Activated CD8-positive, alpha-beta T cell treated with anti-CD3 and anti-CD28 coated beads, Interleukin-2, amount 10 ng/mL, durations not matched to agents 7 days and 5 days (primary cell): Measurements from ENCODE around the gene CDKN1A. TPM values are rescaled to one million over a fixed set of nuclear protein-coding genes. Genes with fewer than 3 reads are reported as not detected.

Experiments
- ATAC-seq: fragments of 150-1000 bp; cut with Tn5 transposase; one replicate; pipeline ENCODE4 v1.10.0; 2021; ENCODE audit warnings: moderate library complexity
- CTCF ChIA-PET: fragments of 350-600 bp; sonication (Branson Sonifier 250); formaldehyde crosslinking; loops from one replicate; lab custom pipeline; 2021; ENCODE audit warnings: antibody characterized with exemption; lab: Charles Lee
- POLR2A ChIA-PET: fragments of 350-600 bp; sonication (Branson Sonifier 250); formaldehyde crosslinking; loops from one replicate; lab custom pipeline; 2021; ENCODE audit warnings: antibody characterized with exemption; lab: Charles Lee
- DNase-seq: peaks from one replicate; pipeline ENCODE4 v3.0.0-alpha.2; 2020
- H3K27ac Mint-ChIP-seq: one replicate; pipeline ENCODE4 v1.8.0; 2021; ENCODE audit warnings: mild to moderate bottlenecking, mixed read lengths
- H3K27me3 Mint-ChIP-seq: one replicate; pipeline ENCODE4 v1.8.0; 2021; ENCODE audit warnings: low read depth, mixed read lengths
- H3K36me3 Mint-ChIP-seq: one replicate; pipeline ENCODE4 v1.8.0; 2021; ENCODE audit warnings: low read depth, mixed read lengths
- H3K4me1 Mint-ChIP-seq: one replicate; pipeline ENCODE4 v1.8.0; 2021; ENCODE audit warnings: low read depth, mixed read lengths
- H3K4me3 Mint-ChIP-seq: one replicate; pipeline ENCODE4 v1.8.0; 2021; ENCODE audit warnings: mild to moderate bottlenecking, mixed read lengths
- H3K9me3 Mint-ChIP-seq: one replicate; pipeline ENCODE4 v1.8.0; 2022; ENCODE audit warnings: mixed read lengths; ENCODE audit not compliant: insufficient read depth
- total RNA-seq, 2 experiments: library from RNA; stranded (reverse); gene quantifications; one replicate each; pipeline ENCODE4 v1.2.3, GENCODE V29; 2021

The CDKN1A gene
- total RNA-seq, 2 experiments from 2014 or later: 43.4 to 44.2 TPM

DNA sequence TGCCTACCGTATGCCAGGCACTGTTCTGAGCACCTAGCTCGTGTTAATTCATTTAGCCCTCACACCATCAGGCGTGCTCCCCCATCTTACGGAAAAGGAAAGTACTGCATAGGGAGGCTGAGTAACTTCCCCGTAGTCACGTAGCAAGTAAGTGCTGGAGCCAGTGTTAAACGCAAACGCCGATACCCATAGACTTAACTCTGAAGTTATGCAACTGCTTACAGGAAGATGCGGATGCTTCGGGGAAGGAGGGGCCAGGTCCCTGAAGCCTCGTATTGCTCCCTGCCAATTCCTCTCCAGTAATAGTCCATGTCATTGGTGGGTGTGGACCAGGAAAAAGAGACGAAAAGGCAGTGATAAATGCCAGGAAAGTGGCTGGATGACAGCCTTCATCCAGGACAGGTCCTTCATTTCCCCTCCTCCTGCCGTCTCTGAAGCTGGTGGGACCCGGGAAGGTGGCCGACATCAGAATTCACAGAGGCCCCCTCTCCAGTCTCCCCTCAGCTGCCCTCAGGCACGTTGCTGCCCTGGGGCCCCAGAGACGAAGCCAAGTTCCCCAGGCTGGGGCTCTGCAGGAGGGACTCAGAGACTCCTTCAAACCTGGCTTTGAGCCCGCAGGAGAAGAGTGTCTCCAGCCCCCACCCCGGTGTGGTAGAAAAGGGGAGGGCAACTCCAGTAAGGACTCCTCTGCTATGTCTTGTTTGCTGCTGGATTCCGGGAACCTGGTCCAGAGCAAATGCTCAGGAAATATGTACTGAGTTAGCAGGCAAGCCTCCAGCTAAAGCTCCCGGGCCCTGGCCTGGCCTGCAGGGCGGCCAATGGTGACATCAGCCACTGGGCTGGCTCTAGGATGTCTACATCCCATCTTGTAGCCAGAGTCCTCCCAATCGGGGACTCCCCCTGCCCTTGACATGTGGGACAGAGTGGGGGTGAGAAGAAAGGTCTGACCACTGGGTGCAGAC is 56.9 kb downstream of the CDKN1A start:
- ChIA-PET POLR2A (interaction anchor here (1.0 kb wide), 1 partner anchor 20 kb away, joined by 3 read pairs; no protein-coding TSS in a partner anchor), CTCF (interaction anchor here (1.0 to 1.9 kb wide), 5 partner anchors 11 to 111 kb away, joined by 3 to 7 read pairs (median 4); no protein-coding TSS in a partner anchor)
- H3K4me3 Mint-ChIP-seq: no peak overlapping the region
- no peaks in the 10 kb centered on the region for H3K36me3 Mint-ChIP-seq
- peaks cover 15% of the 10 kb centered on the region for H3K4me1 Mint-ChIP-seq
- H3K27ac Mint-ChIP-seq: peak overlapping the region; percentile 51
- H3K27me3 Mint-ChIP-seq: peaks cover 3% of the 10 kb centered on the region
- DNase-seq: peak; percentile 53
- ATAC-seq: peak; percentile 81
- H3K9me3 Mint-ChIP-seq: no peaks in the 10 kb centered on the region

Other genes starting within 250 kb of the CDKN1A start
- gene PXT1, start 235.9 kb upstream of the CDKN1A start, total RNA-seq: under 1 TPM; 0.16 TPM
- 10 to 100 TPM; 56.5 to 58.9 TPM for gene KCTD20, start 235.7 kb upstream of the CDKN1A start, total RNA-seq
- gene STK38, start 131.2 kb upstream of the CDKN1A start, total RNA-seq: 10 to 100 TPM; 53.5 to 54.4 TPM
- gene SRSF3, start 84.4 kb upstream of the CDKN1A start, total RNA-seq: 100 to 1,000 TPM; 482 to 509 TPM
- not detected for gene RAB44, start 19.1 kb downstream of the CDKN1A start, total RNA-seq
- gene CPNE5, start 160.7 kb downstream of the CDKN1A start, total RNA-seq: 1 to 10 TPM; 1.4 to 1.7 TPM
- gene PPIL1, start 196.1 kb downstream of the CDKN1A start, total RNA-seq: 10 to 100 TPM; 32.6 to 33.5 TPM
- gene C6orf89, start 207.2 kb downstream of the CDKN1A start, total RNA-seq: 10 to 100 TPM; 40.0 to 41.1 TPM